GM19438 (cell line): ENCODE results near the gene INTS6.

ENCODE experiments used
- ATAC-seq: cut with Tn5 transposase; IDR thresholded peaks from one replicate; pipeline ENCODE4 v1.9.1; 2021; ENCODE audit warnings: low read depth; ENCODE audit not compliant: unreplicated experiment

INTS6 gene

DNA sequence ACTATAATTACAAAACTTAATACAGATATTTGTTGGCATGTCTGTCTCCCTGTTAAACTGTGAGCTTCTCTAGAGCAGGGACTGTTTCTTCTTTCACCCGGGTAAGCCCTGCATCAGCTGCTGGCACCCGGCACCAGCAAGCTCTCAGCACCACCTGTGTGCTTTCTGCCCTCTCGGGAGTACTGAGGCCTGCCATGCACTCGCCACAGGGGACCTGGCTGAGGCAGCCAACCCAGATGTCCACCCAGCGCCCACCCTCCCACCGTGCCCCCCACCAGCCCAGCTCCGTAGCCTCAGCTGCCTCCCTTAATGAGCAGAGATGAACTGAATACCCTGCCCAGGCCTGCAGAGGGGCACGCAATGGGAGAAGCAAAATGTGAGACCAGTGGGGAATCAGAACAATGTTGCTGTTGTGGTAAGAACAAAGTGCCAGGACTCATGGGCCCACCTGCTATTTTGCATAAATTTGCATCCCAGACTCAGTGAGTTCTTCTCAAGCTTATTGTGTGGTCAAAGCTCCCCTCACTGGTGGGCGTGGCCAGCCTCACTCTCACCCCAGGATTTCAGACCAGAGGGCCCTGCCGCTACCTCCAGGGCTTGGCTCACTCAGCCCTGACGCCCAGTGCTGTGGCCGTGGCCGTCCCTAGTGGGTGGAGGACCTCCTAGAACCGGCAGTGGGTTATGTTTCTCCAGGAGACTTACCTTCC is 128.0 kb downstream of the INTS6 start:
- no peak for ATAC-seq

- ATAC-seq, result no peak
These were observed 128.9 kb downstream of the INTS6 start for GRCh38 chr13:51323824-51324511.

DNA sequence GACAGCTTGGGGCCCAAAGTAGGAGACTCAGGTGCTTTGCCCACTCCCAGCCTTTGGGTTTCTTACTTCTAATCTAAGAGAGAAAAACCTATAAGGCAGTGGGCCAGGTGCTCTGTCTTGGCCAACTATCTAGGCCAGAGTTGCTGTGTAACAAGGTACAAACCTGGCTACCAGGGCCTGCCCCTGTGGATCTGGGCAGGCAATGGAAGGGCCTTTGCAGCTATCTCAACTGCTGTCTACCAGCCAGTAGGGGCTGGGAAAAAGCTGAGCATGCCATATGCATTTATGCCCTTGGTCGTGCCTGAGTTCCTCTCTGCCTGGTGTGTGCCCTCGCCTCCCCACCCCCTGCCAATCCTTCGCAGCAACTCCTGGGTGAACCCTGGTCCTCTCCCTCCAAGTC is 130.0 kb downstream of the INTS6 start:
- ATAC-seq, result no peak

DNA sequence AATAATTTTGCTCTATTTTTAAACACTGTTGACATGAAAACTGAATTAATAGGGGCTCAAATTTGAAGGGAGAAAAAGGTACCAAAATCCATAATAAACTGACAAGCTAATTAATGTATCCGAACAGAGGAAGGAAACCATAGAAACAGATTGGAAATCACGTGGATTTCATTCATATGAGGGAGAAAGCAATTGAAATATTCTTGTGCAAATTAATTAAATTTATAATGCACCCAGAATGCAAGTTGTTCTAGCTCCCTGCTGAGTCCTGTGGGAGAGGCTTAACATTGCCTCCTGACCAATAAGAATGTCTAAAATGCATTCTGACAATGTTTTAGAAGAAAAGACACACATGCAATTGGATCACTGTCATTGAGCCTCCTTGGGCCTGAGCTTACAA is 131.0 kb downstream of the INTS6 start:
- ATAC-seq, result no peak

DNA sequence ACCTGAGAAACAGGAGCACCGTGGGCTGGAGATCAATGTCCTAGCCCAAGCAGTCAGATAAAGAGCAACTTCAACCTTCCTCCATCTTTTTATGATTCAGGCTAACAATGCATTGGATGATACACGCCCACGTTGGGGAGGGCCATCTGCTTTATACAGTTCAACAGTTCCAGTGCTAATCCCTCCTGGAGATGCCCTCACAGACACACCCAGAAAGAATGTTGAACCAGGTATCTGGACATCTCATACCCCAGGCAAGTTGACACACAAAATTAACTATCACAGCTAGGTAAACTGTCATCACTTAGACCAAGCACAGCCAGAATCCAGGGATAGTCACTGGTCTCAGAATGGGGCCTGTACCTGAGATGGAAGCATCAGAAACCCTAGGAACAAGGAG is 134.0 kb downstream of the INTS6 start:
- no peak for ATAC-seq

GRCh38 chr13:51318015-51318414 is 134.8 kb downstream of the INTS6 start:
- no peak for ATAC-seq

DNA sequence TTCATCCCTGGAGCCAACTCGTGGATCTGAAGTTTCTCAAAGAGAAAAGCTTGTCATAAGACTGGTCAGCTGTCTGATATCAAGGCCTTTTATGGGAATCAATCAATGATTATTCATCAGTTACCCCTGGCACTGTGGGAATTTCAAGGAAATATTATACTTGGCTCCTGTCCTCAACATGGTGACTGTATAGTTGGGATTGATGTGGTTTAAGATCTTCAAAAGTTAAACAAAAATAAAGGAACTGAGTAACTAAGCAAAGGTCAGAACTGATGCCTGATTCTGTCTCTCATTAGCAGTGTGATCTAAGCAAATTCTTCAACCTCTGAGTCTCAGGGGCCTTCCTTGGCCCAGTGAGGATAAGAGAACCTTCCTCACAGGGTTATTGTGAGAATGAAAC is 135.6 kb downstream of the INTS6 start:
- no peak for ATAC-seq

- ATAC-seq, result no peak
These were observed 139.2 kb downstream of the INTS6 start for GRCh38 chr13:51313619-51314018.

DNA sequence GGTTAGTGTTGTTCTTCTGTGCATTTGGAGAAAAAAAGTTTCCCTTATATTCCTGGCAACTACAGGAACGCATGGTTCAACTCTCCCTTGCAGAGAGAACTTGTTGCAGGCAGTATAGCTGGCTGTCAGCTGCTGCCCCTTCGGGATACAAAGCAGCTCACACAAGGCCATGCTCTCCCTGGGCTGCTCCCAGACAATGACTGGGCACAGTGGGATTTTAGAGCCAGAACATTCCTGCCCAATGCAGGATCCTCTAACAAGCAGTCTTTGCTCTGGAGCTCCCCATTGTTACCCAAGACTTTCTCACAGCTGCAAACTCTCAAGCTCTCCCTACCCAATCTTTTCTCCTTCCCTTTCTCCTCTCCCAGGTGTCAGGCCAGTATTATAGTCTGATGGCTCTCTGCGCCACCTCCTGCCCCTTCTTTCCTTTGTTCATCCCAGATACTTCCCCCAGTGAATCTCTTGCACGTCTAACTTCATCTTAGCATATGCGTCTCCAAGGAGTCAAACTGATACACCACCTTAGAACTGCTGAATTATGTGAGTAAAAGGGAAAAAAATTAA is 140.8 kb downstream of the INTS6 start:
- ATAC-seq, result no peak
